Stimulated activated CD4-positive, alpha-beta T cell treated with anti-CD3 and anti-CD28 coated beads, Interleukin-2, amount 100 ng/mL, for 48 hours (primary cell): ENCODE measurements around the gene PMF1.
A peak's percentile ranks its signal among the peaks of the same experiment; 100 is the strongest.
"Not testable (repeated sequence)": the region's sequence is repeated elsewhere in the genome, so short reads cannot be mapped to it uniquely, and the experiment has no call there.

ENCODE experiments used
- DNase-seq, 2 donors: peaks; one replicate each; pipeline ENCODE4 v3.0.0-alpha.2; 2020

The PMF1 gene

GRCh38 chr1:156212833-156213643 lies at the start of gene PMF1:
PMF1 (plus strand) TSS chr1:156213007; CDS start chr1:156213016, 9 bp downstream.
- peak; percentile 93 to 94 for DNase-seq

- no peak for DNase-seq
Observed at GRCh38 chr1:156163712-156164111, 49.1 kb upstream of the PMF1 start.

GRCh38 chr1:156164125-156164831 lies 48.5 kb upstream of the PMF1 start:
- DNase-seq, result no peak

GRCh38 chr1:156165083-156165482 lies 47.7 kb upstream of the PMF1 start:
- DNase-seq, result no peak

- DNase-seq, result no peak
Observed at GRCh38 chr1:156167536-156167935, 45.3 kb upstream of the PMF1 start.

GRCh38 chr1:156172696-156173470 lies 39.9 kb upstream of the PMF1 start:
- DNase-seq, result no peak

GRCh38 chr1:156176610-156177210 lies 36.1 kb upstream of the PMF1 start:
- no peak for DNase-seq

GRCh38 chr1:156177919-156178654 lies 34.7 kb upstream of the PMF1 start:
- DNase-seq, result no peak

GRCh38 chr1:156180471-156180870 lies 32.3 kb upstream of the PMF1 start:
- no peak for DNase-seq

GRCh38 chr1:156181391-156181924 lies 31.3 kb upstream of the PMF1 start:
- DNase-seq, result not testable (repeated sequence)

- DNase-seq, result not testable (repeated sequence)
Observed at GRCh38 chr1:156182010-156182779, 30.6 kb upstream of the PMF1 start.

GRCh38 chr1:156186347-156187177 lies 26.2 kb upstream of the PMF1 start:
- DNase-seq, result not testable (repeated sequence)

- not testable (repeated sequence) for DNase-seq
Observed at GRCh38 chr1:156190265-156190664, 22.5 kb upstream of the PMF1 start.

- no peak for DNase-seq
Observed at GRCh38 chr1:156191292-156191964, 21.4 kb upstream of the PMF1 start.

- DNase-seq, result no peak
Observed at GRCh38 chr1:156193208-156193487, 19.7 kb upstream of the PMF1 start.

- DNase-seq, result peak; percentile 92 to 97
Observed at GRCh38 chr1:156193488-156194299, 19.1 kb upstream of the PMF1 start, which contains the start of gene SLC25A44. SLC25A44 (plus strand) TSS chr1:156194104; CDS start chr1:156199848, 5,744 bp downstream.

GRCh38 chr1:156194300-156194652 lies 18.5 kb upstream of the PMF1 start:
- no peak for DNase-seq

GRCh38 chr1:156195853-156196252 lies 17.0 kb upstream of the PMF1 start:
- DNase-seq, result no peak

GRCh38 chr1:156196445-156196844 lies 16.4 kb upstream of the PMF1 start:
- DNase-seq, result no peak
